ENCODE measurements around the gene GLI3.

The GLI3 gene

GRCh38 chr7:42115795-42116194, 121.2 kb downstream of the GLI3 start:
- no peaks in the 10 kb centered on the region for H3K27me3 ChIP-seq (ENCODE audit: insufficient read depth, low read length, poor library complexity)
- ATAC-seq (ENCODE audit: insufficient read depth, low read depth) (no peak), DNase-seq (no peak)
- no peak overlapping the region for H3K27ac ChIP-seq (ENCODE audit: low read length)
- no peaks in the 10 kb centered on the region for H3K4me1 ChIP-seq (ENCODE audit: insufficient read depth, low read length)
- TF ChIP-seq CTCF (IDR thresholded peaks at IDR 0.05; ENCODE audit: borderline replicate concordance, extremely low read depth, low read length, poor library complexity, severe bottlenecking), result no peak
- no peaks in the 10 kb centered on the region for H3K36me3 ChIP-seq (ENCODE audit: insufficient read depth, low read length)
- no peak overlapping the region for H3K4me2 ChIP-seq (ENCODE audit: insufficient read depth, low read length)
- no peak overlapping the region for H3K4me3 ChIP-seq (ENCODE audit: low read depth in 1 of 2, low read length in 2 of 2)
- H4K20me1 ChIP-seq (ENCODE audit: insufficient read depth, low read length), result peaks cover 5% of the 10 kb centered on the region; the same call in 1 of the 2 replicates
- H3K9me3 ChIP-seq (ENCODE audit: insufficient read depth, low read length, severe bottlenecking), result no peaks in the 10 kb centered on the region
- no peaks in the 10 kb centered on the region; the same call in 1 of the 2 replicates for H3K79me2 ChIP-seq (ENCODE audit: insufficient read depth, low read length)
- no peak overlapping the region for H2AFZ ChIP-seq (ENCODE audit: low read depth, low read length)
- no peak overlapping the region for H3K9ac ChIP-seq (ENCODE audit: low read depth, low read length)

GRCh38 chr7:42110333-42110732, 126.7 kb downstream of the GLI3 start:
- DNase-seq (no peak), ATAC-seq (ENCODE audit: insufficient read depth, low read depth) (no peak)
- no peaks in the 10 kb centered on the region for H3K9me3 ChIP-seq (ENCODE audit: insufficient read depth, low read length, severe bottlenecking)
- H3K4me3 ChIP-seq (ENCODE audit: low read depth in 1 of 2, low read length in 2 of 2), result no peak overlapping the region
- H3K4me2 ChIP-seq (ENCODE audit: insufficient read depth, low read length), result no peak overlapping the region
- no peaks in the 10 kb centered on the region; the same call in 1 of the 2 replicates for H3K79me2 ChIP-seq (ENCODE audit: insufficient read depth, low read length)
- H3K9ac ChIP-seq (ENCODE audit: low read depth, low read length), result no peak overlapping the region
- H3K4me1 ChIP-seq (ENCODE audit: insufficient read depth, low read length), result no peaks in the 10 kb centered on the region
- H4K20me1 ChIP-seq (ENCODE audit: insufficient read depth, low read length), result peaks cover 8% of the 10 kb centered on the region; the same call in 1 of the 2 replicates
- TF ChIP-seq EZH2 (IDR thresholded peaks at IDR 0.05; ENCODE audit: borderline replicate concordance, low read depth, low read length, severe bottlenecking) (no peak), CTCF (IDR thresholded peaks at IDR 0.05; ENCODE audit: borderline replicate concordance, extremely low read depth, low read length, poor library complexity, severe bottlenecking) (no peak)
- H2AFZ ChIP-seq (ENCODE audit: low read depth, low read length), result no peak overlapping the region
- H3K27ac ChIP-seq (ENCODE audit: low read length), result no peak overlapping the region
- no peaks in the 10 kb centered on the region; the same call in 1 of the 2 replicates for H3K36me3 ChIP-seq (ENCODE audit: insufficient read depth, low read length)
- no peaks in the 10 kb centered on the region for H3K27me3 ChIP-seq (ENCODE audit: insufficient read depth, low read length, poor library complexity)

GRCh38 chr7:42108803-42109528, 128.0 kb downstream of the GLI3 start:
- no peaks in the 10 kb centered on the region for H3K9me3 ChIP-seq (ENCODE audit: insufficient read depth, low read length, severe bottlenecking)
- no peak overlapping the region for H3K9ac ChIP-seq (ENCODE audit: low read depth, low read length)
- TF ChIP-seq EZH2 (IDR thresholded peaks at IDR 0.05; ENCODE audit: borderline replicate concordance, low read depth, low read length, severe bottlenecking), result no peak
- no peak for TF ChIP-seq CTCF (IDR thresholded peaks at IDR 0.05; ENCODE audit: borderline replicate concordance, extremely low read depth, low read length, poor library complexity, severe bottlenecking)
- DNase-seq (no peak), ATAC-seq (ENCODE audit: insufficient read depth, low read depth) (no peak)
- H3K79me2 ChIP-seq (ENCODE audit: insufficient read depth, low read length), result no peaks in the 10 kb centered on the region; the same call in 1 of the 2 replicates
- H3K4me2 ChIP-seq (ENCODE audit: insufficient read depth, low read length), result no peak overlapping the region
- H3K27me3 ChIP-seq (ENCODE audit: insufficient read depth, low read length, poor library complexity), result no peaks in the 10 kb centered on the region
- no peak overlapping the region for H3K4me3 ChIP-seq (ENCODE audit: low read depth in 1 of 2, low read length in 2 of 2)
- H2AFZ ChIP-seq (ENCODE audit: low read depth, low read length), result no peak overlapping the region
- H3K4me1 ChIP-seq (ENCODE audit: insufficient read depth, low read length), result no peaks in the 10 kb centered on the region
- peaks cover 5% of the 10 kb centered on the region; the same call in 1 of the 2 replicates for H4K20me1 ChIP-seq (ENCODE audit: insufficient read depth, low read length)
- H3K36me3 ChIP-seq (ENCODE audit: insufficient read depth, low read length), result no peaks in the 10 kb centered on the region; the same call in 1 of the 2 replicates
- H3K27ac ChIP-seq (ENCODE audit: low read length), result no peak overlapping the region

Measured in DND-41 (cell line).